NB4 (cell line): ENCODE data around the gene PRKCE.

Experiments
- TF ChIP-seq, protein P1 (sequence below): IDR thresholded peaks from 2 replicates; pipeline ENCODE4 v1.6.1; 2011; ENCODE audit warnings: low read depth, low read length
- TF ChIP-seq, protein P2 (sequence below): IDR thresholded peaks from one replicate; pipeline ENCODE4 v1.5.1; 2012; ENCODE audit warnings: low read depth, low read length

DNA sequence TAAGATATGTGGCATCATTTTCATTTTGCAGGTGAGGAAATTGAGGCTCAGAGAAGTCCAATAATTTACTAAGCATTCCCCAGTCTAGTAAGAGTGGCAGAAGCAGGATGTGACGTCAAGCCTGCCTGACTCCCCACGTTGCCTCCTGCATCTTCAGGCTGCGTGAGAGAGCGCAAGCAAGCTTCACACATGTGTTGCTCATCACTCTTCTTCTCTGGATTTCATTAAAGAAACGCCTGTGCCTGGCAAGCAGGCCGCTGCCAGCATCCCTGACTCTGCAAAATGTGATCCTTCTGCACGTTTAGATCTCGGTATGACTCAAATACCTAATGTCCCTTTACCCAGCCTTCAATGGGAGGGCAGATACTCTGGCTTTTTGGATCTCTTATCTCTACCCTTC, 96.8 kb downstream of the PRKCE start:
- TF ChIP-seq, protein P1, sequence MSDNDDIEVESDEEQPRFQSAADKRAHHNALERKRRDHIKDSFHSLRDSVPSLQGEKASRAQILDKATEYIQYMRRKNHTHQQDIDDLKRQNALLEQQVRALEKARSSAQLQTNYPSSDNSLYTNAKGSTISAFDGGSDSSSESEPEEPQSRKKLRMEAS, result no peak
- TF ChIP-seq, protein P2, sequence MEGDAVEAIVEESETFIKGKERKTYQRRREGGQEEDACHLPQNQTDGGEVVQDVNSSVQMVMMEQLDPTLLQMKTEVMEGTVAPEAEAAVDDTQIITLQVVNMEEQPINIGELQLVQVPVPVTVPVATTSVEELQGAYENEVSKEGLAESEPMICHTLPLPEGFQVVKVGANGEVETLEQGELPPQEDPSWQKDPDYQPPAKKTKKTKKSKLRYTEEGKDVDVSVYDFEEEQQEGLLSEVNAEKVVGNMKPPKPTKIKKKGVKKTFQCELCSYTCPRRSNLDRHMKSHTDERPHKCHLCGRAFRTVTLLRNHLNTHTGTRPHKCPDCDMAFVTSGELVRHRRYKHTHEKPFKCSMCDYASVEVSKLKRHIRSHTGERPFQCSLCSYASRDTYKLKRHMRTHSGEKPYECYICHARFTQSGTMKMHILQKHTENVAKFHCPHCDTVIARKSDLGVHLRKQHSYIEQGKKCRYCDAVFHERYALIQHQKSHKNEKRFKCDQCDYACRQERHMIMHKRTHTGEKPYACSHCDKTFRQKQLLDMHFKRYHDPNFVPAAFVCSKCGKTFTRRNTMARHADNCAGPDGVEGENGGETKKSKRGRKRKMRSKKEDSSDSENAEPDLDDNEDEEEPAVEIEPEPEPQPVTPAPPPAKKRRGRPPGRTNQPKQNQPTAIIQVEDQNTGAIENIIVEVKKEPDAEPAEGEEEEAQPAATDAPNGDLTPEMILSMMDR, result no peak
